ENCODE data around the gene SH3D19. TPM values are rescaled to one million over a fixed set of nuclear protein-coding genes. Genes with fewer than 3 reads are reported as not detected.
"Not testable (repeated sequence)": the region's sequence is repeated elsewhere in the genome, so short reads cannot be mapped to it uniquely, and the experiment has no call there.

Gene SH3D19
- total and polyA plus RNA-seq, 2 experiments from 2014 or later, result 16.2 to 18.3 TPM

GRCh38 chr4:151238477-151238876, 86.9 kb downstream of the SH3D19 start:
- H3K36me3 ChIP-seq, result no peaks in the 10 kb centered on the region
- no peak overlapping the region for H3K4me3 ChIP-seq
- peak in 1 of 2 donors; percentile 46 for DNase-seq (ENCODE audit: low read depth in 1 of 2, low spot score in 1 of 2)
- H3K27me3 ChIP-seq, result no peaks in the 10 kb centered on the region
- no peak for TF ChIP-seq CTCF (IDR thresholded peaks at IDR 0.05; ENCODE audit: low read depth, low read length)
- no peak overlapping the region for H3K27ac ChIP-seq
- H3K4me1 ChIP-seq (ENCODE audit: low read depth), result peaks cover 4% of the 10 kb centered on the region
- H3K9me3 ChIP-seq (ENCODE audit: low read depth), result no peaks in the 10 kb centered on the region

- DNase-seq (ENCODE audit: low read depth in 1 of 2, low spot score in 1 of 2), result no peak
- H3K27me3 ChIP-seq, result no peaks in the 10 kb centered on the region
- no peak for TF ChIP-seq CTCF (IDR thresholded peaks at IDR 0.05; ENCODE audit: low read depth, low read length)
Measured at GRCh38 chr4:151236036-151236435, 89.4 kb downstream of the SH3D19 start.

GRCh38 chr4:151235373-151235772, 90.0 kb downstream of the SH3D19 start:
- H3K9me3 ChIP-seq (ENCODE audit: low read depth); DNase-seq (ENCODE audit: low read depth in 1 of 2, low spot score in 1 of 2); H3K27me3 ChIP-seq; H3K36me3 ChIP-seq; H3K4me3 ChIP-seq; H3K4me1 ChIP-seq (ENCODE audit: low read depth); H3K27ac ChIP-seq: not testable (repeated sequence)

More at GRCh38 chr4:151236036-151236435, 89.4 kb downstream of the SH3D19 start:
- Histone ChIP-seq H3K4me1 (ENCODE audit: low read depth) (peaks cover 4% of the 10 kb centered on the region), H3K36me3 (no peaks in the 10 kb centered on the region), H3K9me3 (ENCODE audit: low read depth) (no peaks in the 10 kb centered on the region), H3K27ac (no peak overlapping the region), H3K4me3 (no peak overlapping the region)

- H3K9me3 ChIP-seq (ENCODE audit: low read depth), result no peaks in the 10 kb centered on the region
- no peak for TF ChIP-seq CTCF (IDR thresholded peaks at IDR 0.05; ENCODE audit: low read depth, low read length)
- DNase-seq (ENCODE audit: low read depth in 1 of 2, low spot score in 1 of 2), result no peak
- no peak overlapping the region for H3K27ac ChIP-seq
- no peaks in the 10 kb centered on the region for H3K27me3 ChIP-seq
- H3K36me3 ChIP-seq, result no peaks in the 10 kb centered on the region
- H3K4me3 ChIP-seq, result no peak overlapping the region
- H3K4me1 ChIP-seq (ENCODE audit: low read depth), result peaks cover 4% of the 10 kb centered on the region
Measured at GRCh38 chr4:151233600-151233999, 91.8 kb downstream of the SH3D19 start.

- Histone ChIP-seq H3K36me3 (no peaks in the 10 kb centered on the region), H3K4me1 (ENCODE audit: low read depth) (peaks cover 11% of the 10 kb centered on the region), H3K27me3 (no peaks in the 10 kb centered on the region), H3K27ac (no peak overlapping the region), H3K9me3 (ENCODE audit: low read depth) (no peaks in the 10 kb centered on the region), H3K4me3 (no peak overlapping the region)
- no peak for TF ChIP-seq CTCF (IDR thresholded peaks at IDR 0.05; ENCODE audit: low read depth, low read length)
- DNase-seq (ENCODE audit: low read depth in 1 of 2, low spot score in 1 of 2), result peak in 1 of 2 donors; percentile 60
Measured at GRCh38 chr4:151231915-151232595, 93.3 kb downstream of the SH3D19 start.

- no peak for TF ChIP-seq CTCF (IDR thresholded peaks at IDR 0.05; ENCODE audit: low read depth, low read length)
- no peak overlapping the region for H3K27ac ChIP-seq
- H3K4me3 ChIP-seq, result no peak overlapping the region
- no peaks in the 10 kb centered on the region for H3K36me3 ChIP-seq
- H3K9me3 ChIP-seq (ENCODE audit: low read depth), result no peaks in the 10 kb centered on the region
- peak in 1 of 2 donors; percentile 78 for DNase-seq (ENCODE audit: low read depth in 1 of 2, low spot score in 1 of 2)
- no peaks in the 10 kb centered on the region for H3K27me3 ChIP-seq
- H3K4me1 ChIP-seq (ENCODE audit: low read depth), result peaks cover 9% of the 10 kb centered on the region
Measured at GRCh38 chr4:151228189-151229119, 97.0 kb downstream of the SH3D19 start.

All from cardiac muscle cell (in vitro differentiated cells and primary cell).